HG02884 (cell line): ENCODE measurements around the gene ATP5MC2.
"Not testable (repeated sequence)": the region's sequence is repeated elsewhere in the genome, so short reads cannot be mapped to it uniquely, and the experiment has no call there.

Experiments used
- ATAC-seq: cut with Tn5 transposase; IDR thresholded peaks from one replicate; pipeline ENCODE4 v1.9.1; 2021; ENCODE audit warnings: mild to moderate bottlenecking, moderate library complexity; ENCODE audit not compliant: unreplicated experiment

ATP5MC2 gene

GRCh38 chr12:53695152-53696145, 19.6 kb upstream of the ATP5MC2 start:
- no peak for ATAC-seq

- ATAC-seq = no peak
These were observed 18.9 kb upstream of the ATP5MC2 start for GRCh38 chr12:53694756-53695151.

DNA sequence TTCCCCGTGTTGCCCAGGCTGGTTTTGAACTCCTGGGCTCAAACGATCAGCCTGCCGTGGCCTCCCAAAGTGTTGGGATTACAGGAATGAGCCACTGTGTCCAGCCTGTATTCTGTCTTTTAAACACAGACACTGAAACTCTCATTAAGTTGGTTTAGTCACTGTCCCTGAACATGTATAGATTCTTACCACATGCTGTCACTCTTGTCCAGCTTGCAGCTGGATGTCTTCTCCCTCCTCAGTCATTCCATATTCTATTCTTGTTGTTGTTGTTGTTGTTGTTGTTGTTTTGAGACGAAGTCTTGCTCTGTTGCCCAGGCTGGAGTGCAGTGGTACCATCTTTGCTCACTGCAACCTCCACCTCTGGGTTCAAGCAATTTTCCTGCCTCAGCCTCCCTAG, 12.3 kb upstream of the ATP5MC2 start:
- ATAC-seq = no peak

GRCh38 chr12:53686436-53686835, 10.6 kb upstream of the ATP5MC2 start:
- ATAC-seq = no peak

- no peak for ATAC-seq
These were observed 8.9 kb upstream of the ATP5MC2 start for GRCh38 chr12:53684654-53685220.

DNA sequence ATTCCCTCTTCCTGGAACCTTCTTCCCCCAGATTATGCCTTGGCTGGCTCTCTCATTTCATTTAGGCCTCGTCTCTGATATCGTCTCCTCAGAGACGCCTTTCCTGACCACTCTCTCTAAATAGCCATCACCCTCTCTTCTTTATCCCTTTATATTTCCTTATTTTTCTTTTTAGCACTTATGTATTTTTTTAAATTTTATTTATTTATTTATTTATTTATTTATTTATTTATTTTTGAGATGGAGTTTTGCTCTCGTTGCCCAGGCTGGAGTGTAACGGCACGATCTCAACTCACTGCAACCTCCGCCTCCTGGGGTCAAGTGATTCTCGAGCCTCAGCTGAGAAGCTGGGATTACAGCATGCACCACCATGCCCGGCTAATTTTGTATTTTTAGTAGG, 8.1 kb upstream of the ATP5MC2 start:
- ATAC-seq = no peak

- no peak for ATAC-seq
These were observed 7.6 kb upstream of the ATP5MC2 start for GRCh38 chr12:53683494-53683893.

GRCh38 chr12:53680061-53680460, 4.2 kb upstream of the ATP5MC2 start:
- not testable (repeated sequence) for ATAC-seq

DNA sequence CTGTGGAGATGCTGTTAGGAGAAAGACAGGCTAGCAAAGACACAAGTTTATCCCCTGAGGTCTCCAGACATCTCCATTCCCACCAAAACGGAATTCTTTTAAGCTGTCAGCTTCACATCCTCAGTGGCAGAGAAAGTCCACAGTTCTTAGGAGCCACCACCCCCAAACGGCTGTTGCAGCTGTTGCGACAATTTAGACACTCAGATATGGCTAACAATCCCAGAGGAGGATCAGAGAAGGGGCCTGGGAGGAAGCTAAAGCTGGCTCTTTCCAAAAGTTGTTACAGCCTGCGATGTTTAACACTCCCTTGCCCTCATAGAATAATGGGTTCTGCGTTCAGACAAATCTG, 1.9 kb upstream of the ATP5MC2 start:
- no peak for ATAC-seq

GRCh38 chr12:53677016-53677799, 1.3 kb upstream of the ATP5MC2 start:
- no peak for ATAC-seq

GRCh38 chr12:53676656-53677015, 753 bp upstream of the ATP5MC2 start:
- ATAC-seq = no peak

DNA sequence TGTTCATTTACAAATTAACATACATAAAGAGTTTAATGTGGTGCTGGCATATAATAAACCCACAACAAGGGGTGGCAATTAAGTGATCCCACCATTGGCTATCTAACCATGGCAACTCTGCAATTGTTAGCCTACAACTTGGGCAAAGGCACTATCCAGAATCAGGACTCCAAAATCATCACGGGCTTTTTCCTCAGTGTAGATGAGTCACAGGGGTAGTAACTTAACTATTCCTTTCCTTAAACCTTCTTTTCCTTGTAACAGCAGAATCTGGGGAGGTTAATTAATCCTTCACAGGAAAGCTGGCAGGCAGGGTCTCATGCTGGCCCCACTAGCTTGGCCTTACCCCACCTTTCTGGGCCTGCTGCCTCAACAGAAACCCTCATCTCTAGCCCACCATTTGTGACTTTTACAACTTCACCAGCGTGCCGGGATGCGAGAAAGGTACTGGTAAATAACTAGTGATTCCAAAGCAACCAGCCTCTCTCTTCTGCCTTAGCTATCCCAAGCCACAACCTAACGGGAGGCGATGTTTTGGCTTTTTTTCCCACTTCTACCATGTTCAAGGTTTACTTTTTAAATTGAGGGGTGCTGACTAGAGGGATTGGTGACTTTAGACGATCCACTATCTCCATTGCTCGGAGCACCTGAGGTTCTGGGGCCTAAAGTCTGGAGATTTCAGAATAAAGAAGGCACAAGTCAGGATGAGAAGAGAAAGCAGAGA, 744 bp downstream of the ATP5MC2 start:
- ATAC-seq = no peak

DNA sequence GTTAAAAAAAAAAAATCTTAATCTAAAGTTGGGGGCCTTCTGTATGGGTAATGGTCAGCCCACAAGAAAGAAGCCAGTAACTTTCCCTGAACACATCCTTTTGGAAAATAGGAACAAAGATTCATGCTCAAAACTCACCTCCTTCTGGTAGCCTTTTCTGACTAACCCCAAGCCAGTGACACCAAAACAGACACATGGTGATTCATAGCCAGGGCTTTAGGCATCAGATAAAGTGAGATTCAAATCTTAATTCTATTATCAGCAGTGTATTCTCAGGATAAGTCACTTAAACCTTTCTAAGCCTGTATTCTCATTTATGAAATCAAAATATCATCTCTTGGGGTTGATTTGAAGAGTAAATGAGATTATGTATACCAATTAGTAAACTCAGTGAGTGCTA, 4.9 kb downstream of the ATP5MC2 start:
- ATAC-seq = no peak

- ATAC-seq = no peak
These were observed 5.6 kb downstream of the ATP5MC2 start for GRCh38 chr12:53670308-53670707.

DNA sequence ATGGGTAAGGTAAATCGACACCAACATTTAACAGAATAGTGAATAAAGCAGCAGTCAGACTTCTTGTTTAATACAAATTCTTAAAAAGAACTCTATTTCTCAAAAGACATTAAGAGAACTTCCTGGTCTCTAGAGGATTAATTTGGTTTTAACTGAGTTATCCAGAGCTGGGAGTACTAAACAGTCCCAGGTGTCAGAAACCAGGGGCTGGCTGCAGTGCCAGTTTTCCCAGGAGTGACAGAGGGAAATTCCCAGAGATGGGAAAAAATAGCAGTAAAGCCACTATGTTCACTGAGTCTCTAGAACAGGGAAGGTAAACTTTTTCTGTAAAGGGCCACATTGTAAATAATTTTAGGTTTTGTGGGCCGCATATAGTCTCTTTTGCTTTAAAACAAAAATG, 8.8 kb downstream of the ATP5MC2 start:
- no peak for ATAC-seq

- ATAC-seq = no peak
These were observed 10.9 kb downstream of the ATP5MC2 start for GRCh38 chr12:53664936-53665335.

DNA sequence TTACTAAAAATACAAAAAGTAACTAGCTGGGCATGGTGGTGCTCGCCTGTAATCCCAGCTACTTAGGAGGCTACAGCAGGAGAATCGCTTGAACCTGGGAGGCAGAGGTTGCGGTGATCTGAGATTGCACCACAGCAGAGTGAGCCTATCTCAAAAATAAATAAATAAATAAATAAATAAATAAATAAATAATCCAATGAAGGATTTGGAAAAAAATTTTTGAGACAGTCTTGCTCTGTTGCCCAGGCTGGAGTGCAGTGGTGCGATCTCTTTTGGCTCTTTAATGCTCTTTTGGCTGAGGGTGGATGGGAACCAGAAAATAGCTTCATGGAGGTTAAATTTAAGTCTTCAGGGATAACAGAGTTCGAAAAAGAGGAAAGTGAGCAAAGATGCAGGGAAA, 11.7 kb downstream of the ATP5MC2 start:
- ATAC-seq = no peak

DNA sequence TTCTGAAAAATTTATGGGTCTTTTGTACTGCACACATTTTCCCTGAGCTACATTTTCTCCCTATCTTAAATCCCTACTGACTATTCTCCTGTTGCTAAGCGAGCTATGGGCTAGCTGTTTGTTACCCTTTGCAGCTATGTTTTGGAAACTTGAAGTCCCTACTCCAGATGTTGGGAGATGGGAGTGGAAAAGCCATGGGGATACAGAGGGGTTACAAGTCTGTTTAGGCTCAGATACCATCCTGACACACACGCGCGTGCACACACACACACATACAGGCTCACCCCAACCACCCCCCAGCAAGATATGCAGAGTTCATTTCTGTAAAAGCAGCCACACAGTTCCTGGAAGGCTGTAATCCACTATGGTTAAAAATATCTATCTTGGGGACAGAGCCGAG, 15.8 kb downstream of the ATP5MC2 start:
- no peak for ATAC-seq

DNA sequence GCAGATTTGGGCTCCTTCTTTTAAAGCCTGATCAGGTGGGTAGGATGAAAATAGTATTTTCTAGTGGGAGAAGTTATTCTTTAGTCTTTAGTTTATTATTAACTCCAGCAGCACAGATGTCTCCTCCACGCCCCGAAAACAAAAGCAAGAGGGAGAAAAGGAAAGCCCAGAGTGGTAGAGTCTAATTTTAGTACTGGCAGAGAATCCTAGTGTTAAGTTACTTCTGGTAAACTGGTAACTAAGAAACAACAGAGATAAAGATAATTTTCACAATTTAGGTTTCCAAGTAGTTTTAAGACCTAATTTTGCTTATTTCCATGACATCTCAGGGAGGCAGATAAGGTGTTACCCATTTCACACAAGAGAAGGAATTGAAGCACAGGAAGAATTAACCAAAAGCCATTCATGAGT, 16.3 kb downstream of the ATP5MC2 start:
- ATAC-seq = no peak

DNA sequence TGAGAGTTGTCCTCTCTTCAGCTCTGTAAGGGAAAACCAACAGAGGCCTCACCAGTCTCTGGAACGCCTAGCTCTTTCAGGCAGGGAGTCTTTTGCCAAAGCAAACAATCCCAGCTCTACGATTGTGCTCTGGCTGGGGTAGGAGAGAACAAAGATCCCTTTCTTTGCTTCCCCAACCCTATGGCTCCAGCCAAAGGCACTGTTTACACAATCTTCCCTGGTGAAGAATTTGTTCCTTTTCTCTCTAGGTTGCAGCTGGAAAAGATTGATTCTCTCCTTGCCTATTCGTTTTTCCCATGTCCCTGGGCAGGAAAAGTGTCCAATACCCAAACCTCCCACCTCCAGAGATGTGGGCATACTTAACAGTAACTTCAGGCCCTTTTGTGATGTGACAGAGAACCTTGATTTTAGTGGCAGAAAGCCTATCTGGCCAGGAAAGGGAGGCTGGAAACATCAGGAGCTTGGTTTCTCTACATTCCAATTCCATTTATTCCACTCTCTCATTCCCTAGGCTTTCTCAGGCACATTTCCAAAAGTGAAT, 16.8 kb downstream of the ATP5MC2 start:
- ATAC-seq = no peak

DNA sequence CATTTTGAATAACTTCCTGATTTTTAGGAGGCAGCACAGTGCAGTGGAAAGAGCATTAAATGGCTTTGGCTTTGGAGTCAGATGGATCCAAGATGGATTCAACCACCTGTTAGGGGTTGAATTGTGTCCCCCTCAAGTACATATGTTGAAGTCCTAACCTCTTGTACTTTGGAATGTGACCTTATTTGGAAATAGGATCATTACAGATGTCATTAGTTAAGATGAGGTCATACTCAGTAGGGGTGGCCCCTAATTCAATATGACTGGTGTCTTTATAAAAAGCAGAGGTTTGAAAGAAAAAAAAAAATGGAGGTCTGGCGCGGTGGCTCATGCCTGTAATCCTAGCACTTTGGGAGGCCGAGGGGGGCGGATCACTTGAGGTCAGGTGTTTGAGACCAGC, 18.8 kb downstream of the ATP5MC2 start:
- ATAC-seq = no peak
